Measurements from ENCODE around the gene SPARCL1.

The SPARCL1 gene

GRCh38 chr4:87543835-87544461 is 14.8 kb upstream of the SPARCL1 start:
- peak; percentile 99 for ATAC-seq
- TF ChIP-seq ZNF70 (CRISPR knock-in tag; IDR thresholded peaks at IDR 0.05), result no peak

GRCh38 chr4:87542734-87543312 is 13.6 kb upstream of the SPARCL1 start:
- ATAC-seq, result no peak

GRCh38 chr4:87541956-87542709 is 13.0 kb upstream of the SPARCL1 start:
- ATAC-seq, result no peak
- TF ChIP-seq OSR1 (CRISPR knock-in tag; IDR thresholded peaks at IDR 0.05), result no peak
- TF ChIP-seq TOX (CRISPR knock-in tag; IDR thresholded peaks at IDR 0.05; ENCODE audit: borderline replicate concordance), result no peak
- TF ChIP-seq ZC3H10 (CRISPR knock-in tag; IDR thresholded peaks at IDR 0.05), result no peak
- no peak for TF ChIP-seq ZNF70 (CRISPR knock-in tag; IDR thresholded peaks at IDR 0.05)
- no peak for TF ChIP-seq ARNTL (CRISPR knock-in tag; IDR thresholded peaks at IDR 0.05; ENCODE audit: borderline replicate concordance, low read depth)
- no peak for TF ChIP-seq RARB (CRISPR knock-in tag; IDR thresholded peaks at IDR 0.05)
- TF ChIP-seq TCF4 (CRISPR knock-in tag; IDR thresholded peaks at IDR 0.05; ENCODE audit: borderline replicate concordance), result no peak
- no peak for TF ChIP-seq POU6F1 (CRISPR knock-in tag; IDR thresholded peaks at IDR 0.05; ENCODE audit: borderline replicate concordance, low read depth)
- TF ChIP-seq ISL1 (CRISPR knock-in tag; IDR thresholded peaks at IDR 0.05), result no peak
- no peak for TF ChIP-seq CSRNP3 (CRISPR knock-in tag; IDR thresholded peaks at IDR 0.05)
- no peak for TF ChIP-seq BACH2 (CRISPR knock-in tag; IDR thresholded peaks at IDR 0.05; ENCODE audit: borderline replicate concordance)

More at GRCh38 chr4:87542734-87543312, 13.6 kb upstream of the SPARCL1 start:
- TF ChIP-seq ZFP3 (CRISPR knock-in tag; IDR thresholded peaks at IDR 0.05) (no peak), ARNTL (CRISPR knock-in tag; IDR thresholded peaks at IDR 0.05; ENCODE audit: borderline replicate concordance, low read depth) (no peak), CSDC2 (CRISPR knock-in tag; IDR thresholded peaks at IDR 0.05) (no peak), TSHZ2 (CRISPR knock-in tag; IDR thresholded peaks at IDR 0.05) (no peak), BACH2 (CRISPR knock-in tag; IDR thresholded peaks at IDR 0.05; ENCODE audit: borderline replicate concordance) (no peak), TCF4 (CRISPR knock-in tag; IDR thresholded peaks at IDR 0.05; ENCODE audit: borderline replicate concordance) (no peak), POU6F1 (CRISPR knock-in tag; IDR thresholded peaks at IDR 0.05; ENCODE audit: borderline replicate concordance, low read depth) (no peak), ZNF565 (CRISPR knock-in tag; conservative IDR thresholded peaks at IDR 0.05; ENCODE audit: low read depth) (no peak), OSR1 (CRISPR knock-in tag; IDR thresholded peaks at IDR 0.05) (no peak), PATZ1 (CRISPR knock-in tag; IDR thresholded peaks at IDR 0.05; ENCODE audit: borderline replicate concordance) (no peak), ZC3H10 (CRISPR knock-in tag; IDR thresholded peaks at IDR 0.05) (no peak), GLIS3 (CRISPR knock-in tag; IDR thresholded peaks at IDR 0.05) (no peak), ZFP30 (CRISPR knock-in tag; IDR thresholded peaks at IDR 0.05) (no peak), PPARA (CRISPR knock-in tag; IDR thresholded peaks at IDR 0.05; ENCODE audit: borderline replicate concordance) (no peak)

All from SK-N-SH treated with all-trans-retinoic acid at 6 μM for 48 hours (cell line).